Prostate gland (tissue), 2 donors: ENCODE data around the gene SOX15.

Experiments used
- POLR2A ChIP-seq: fragments of 450-650 bp; IDR thresholded peaks from one replicate; pipeline ENCODE4 v1.6.1; 2016; ENCODE audit warnings: antibody characterized with exemption, mild to moderate bottlenecking
- TF ChIP-seq, protein P1 (sequence below), 4 experiments: fragments of 200-600 bp in 2 of 4; fragments of 450-650 bp in 2 of 4; sonication (generic) in 2 of 4; IDR thresholded peaks; 1 replicate in 3 of 4; 2 replicates in 1 of 4; pipeline ENCODE4 v1.5.1; 2016 to 2019; ENCODE audit warnings: antibody characterized with exemption in 4 of 4, mild to moderate bottlenecking in 2 of 4, moderate library complexity in 2 of 4

DNA sequence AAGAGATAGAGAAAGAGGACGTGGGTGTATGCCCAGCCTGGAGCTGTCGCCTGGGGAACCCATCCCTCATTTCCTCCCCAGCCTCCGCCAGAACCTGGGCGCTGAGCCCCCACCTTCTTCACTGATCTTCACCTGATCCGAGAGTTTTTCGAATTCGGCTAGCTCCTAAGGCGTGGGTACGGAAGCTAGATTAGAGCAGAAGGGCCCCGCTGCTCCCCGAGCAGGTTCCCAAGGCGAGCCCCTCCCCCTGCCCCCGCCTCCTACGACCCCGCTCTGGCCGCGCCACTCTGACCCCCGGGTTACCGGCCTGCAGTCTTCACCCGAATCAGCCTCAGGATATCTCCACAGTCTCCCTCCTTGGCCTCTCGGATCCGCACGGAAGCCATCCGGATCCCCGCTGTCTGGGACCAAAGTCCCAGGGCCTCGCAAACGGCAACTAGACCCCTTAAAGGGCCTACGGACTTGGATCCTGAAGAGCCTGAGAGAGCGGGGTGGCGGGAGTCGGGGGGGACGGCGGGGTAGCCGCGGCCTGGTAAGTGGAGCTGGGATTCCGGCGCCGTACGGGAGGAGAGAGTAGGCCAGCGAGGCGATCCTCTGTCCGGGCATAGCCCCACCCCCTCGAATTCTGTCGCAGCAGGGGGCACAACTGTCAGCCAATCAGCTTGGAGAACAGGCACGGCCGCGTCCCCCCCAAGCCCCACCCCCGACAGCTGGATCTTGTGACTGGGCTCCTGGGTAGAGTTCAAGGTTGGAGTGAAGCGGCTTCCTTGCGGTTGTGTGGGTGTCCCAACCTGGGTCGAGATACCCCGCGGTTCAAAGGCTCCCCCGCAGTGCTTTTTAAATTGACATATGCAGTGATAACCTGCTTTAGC is 37.6 kb upstream of the SOX15 start, which contains the start of gene SAT2:
- TF ChIP-seq POLR2A = peak; percentile 88
- TF ChIP-seq, protein P1, sequence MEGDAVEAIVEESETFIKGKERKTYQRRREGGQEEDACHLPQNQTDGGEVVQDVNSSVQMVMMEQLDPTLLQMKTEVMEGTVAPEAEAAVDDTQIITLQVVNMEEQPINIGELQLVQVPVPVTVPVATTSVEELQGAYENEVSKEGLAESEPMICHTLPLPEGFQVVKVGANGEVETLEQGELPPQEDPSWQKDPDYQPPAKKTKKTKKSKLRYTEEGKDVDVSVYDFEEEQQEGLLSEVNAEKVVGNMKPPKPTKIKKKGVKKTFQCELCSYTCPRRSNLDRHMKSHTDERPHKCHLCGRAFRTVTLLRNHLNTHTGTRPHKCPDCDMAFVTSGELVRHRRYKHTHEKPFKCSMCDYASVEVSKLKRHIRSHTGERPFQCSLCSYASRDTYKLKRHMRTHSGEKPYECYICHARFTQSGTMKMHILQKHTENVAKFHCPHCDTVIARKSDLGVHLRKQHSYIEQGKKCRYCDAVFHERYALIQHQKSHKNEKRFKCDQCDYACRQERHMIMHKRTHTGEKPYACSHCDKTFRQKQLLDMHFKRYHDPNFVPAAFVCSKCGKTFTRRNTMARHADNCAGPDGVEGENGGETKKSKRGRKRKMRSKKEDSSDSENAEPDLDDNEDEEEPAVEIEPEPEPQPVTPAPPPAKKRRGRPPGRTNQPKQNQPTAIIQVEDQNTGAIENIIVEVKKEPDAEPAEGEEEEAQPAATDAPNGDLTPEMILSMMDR (IDR thresholded peaks at IDR 0.05) = no peak
